HG03108 (cell line): ENCODE measurements around the gene TRPM3.

ENCODE experiments used
- ATAC-seq: cut with Tn5 transposase; IDR thresholded peaks from one replicate; pipeline ENCODE4 v1.9.1; 2021; ENCODE audit warnings: moderate library complexity; ENCODE audit not compliant: unreplicated experiment

The TRPM3 gene

DNA sequence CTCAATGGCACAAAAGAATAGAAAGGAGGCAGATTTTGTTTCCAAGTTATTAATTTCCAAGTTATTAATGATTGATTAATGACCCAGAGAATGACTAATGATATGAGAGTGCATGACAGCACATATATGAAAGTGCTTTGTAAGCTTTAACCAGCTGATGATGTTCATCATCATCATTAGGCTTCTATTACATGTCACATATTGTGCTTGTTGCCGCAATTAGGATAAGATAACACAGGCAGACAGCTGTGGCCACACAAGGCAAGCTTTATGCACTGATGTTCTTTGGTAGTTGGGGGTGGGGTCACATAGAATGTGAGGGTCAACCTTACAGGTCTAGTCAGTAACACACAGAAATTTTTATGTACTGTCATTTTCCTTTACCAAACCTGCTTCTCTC lies 219.7 kb downstream of the TRPM3 start:
- ATAC-seq: no peak

DNA sequence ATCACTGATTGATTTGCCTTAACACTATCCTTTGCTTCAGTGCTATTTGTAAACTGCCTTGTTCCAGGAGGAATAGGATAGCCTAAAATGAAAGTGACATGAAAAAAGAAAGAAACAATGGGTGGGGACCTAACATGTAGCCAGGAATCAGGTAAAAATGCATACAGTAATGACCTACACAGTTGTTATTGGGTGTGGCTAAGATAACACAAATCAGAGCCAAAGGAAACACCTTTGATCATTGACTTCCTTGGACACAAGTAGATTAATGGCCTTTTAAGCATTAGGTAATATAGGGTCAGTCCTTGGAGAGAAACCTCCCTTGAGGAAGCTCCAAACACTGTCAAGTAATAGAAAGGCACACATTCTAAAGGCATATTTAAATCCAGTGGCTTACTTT lies 220.4 kb downstream of the TRPM3 start:
- no peak for ATAC-seq

GRCh38 chr9:70893580-70894122 lies 227.8 kb downstream of the TRPM3 start:
- no peak for ATAC-seq

DNA sequence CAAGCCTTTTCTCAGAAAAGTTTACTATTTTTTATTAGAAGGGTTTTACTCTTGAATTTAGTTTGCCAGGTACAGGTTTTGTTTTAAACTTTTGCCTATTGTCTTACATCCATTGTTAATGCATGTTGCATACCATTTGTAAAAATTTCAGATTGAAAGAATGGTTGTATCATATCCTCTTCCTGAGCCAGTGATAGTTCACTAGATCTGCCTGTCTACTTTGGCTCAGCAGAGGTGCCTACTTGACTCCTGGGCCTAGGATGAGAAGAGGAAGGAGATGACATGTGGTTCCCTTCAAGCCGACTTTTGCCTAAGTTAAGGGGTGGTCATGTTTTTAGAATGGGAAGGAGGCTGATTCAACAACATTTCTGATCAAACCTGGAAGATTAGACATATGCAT lies 232.9 kb downstream of the TRPM3 start:
- ATAC-seq: no peak

GRCh38 chr9:70887826-70888225 lies 233.6 kb downstream of the TRPM3 start:
- ATAC-seq: no peak

GRCh38 chr9:70883963-70884793 lies 237.2 kb downstream of the TRPM3 start:
- ATAC-seq: no peak

DNA sequence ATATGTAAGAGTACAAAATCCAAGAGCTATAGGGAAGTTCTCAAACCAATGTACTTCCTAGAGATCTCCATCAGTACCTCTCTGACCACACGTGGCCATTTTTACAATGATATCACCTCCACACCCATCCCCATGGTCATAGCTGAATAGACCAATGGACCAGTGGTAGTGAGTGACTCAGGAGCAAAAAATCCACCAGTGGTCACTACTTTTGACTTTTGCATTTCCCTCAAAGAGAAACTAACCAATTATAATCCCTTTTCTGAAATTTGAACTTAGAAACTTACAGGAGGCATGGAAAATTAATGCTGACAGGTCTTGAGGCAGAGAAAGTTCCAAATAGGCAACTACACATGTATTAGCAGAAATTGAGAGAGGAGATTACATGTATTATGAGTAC lies 238.4 kb downstream of the TRPM3 start:
- no peak for ATAC-seq

DNA sequence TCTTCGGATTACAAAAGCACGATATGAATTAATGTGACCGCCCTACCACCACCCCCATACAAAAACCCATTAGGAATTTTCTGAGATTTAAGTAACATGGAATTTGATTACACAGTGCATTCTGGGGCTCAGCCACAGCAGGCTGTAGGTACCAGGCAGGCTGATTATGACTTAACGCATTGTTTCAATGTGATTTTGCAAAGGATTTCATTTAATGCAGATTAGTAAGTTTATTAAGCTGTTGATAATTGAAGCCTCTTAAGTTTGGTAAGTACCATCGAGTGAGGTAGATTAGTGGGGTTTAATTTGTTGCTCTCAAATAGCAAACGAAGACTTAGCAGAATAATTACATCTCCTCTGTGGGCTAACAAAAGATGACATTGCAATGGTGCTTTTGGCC lies 240.1 kb downstream of the TRPM3 start:
- no peak for ATAC-seq

DNA sequence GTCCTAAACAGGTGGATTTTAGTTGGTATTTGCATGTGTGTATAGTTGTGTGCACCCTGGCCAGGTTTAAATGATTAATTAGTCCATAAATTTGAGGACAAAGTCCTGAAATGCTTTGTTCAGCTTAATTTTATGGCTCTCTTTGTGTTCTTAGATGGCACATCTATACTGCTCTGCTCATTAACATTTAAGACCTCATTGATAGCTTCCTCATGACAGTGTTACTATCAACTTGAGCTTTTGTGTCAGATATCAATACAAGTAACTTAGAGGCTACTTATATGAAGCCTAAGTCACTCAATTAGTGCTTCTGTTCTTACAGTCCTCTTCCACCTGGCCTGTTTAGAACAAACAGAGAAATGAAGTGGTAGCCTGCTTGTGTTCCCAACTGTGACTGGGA lies 240.9 kb downstream of the TRPM3 start:
- ATAC-seq: no peak

DNA sequence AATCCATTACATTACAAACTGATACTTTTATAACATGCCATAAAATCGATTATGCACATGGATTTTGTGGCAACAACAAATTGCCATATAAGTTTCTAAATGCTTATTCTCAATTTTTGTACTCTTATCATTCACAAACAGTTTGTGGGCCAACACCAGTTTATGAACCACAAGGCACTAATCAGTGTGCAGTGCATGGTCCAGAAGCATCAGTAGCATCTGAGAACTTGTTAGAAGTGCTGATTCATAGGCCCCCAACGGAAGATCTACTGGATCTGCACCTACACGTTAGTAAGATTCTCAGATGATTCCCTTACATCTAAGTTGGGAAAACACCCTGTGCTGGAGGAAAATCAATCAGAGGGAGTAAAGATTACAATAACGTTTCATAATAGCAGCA lies 242.8 kb downstream of the TRPM3 start:
- no peak for ATAC-seq

GRCh38 chr9:70874451-70874850 lies 247.0 kb downstream of the TRPM3 start:
- ATAC-seq: no peak

DNA sequence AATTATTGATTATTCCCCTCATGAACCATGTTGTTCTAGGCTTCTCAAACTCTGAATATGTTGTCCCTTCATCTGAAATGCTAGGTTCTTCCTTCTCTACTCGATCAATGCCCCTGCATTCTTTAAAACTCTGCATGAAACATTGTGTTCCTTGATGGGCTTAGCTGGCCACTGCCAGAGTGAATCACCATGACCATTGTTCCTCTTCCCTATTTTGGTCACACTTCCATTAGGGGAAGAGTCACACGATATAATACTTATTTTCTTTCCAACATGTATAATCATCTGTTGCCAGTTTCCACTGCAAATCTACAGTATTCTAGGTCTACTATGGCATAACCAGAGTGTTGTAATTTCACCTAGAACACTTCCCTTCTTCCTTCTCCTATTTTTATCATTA lies 247.9 kb downstream of the TRPM3 start:
- ATAC-seq: no peak

- no peak for ATAC-seq
These were observed 252.5 kb downstream of the TRPM3 start for GRCh38 chr9:70868661-70869652.

- no peak for ATAC-seq
These were observed 253.4 kb downstream of the TRPM3 start for GRCh38 chr9:70868041-70868440.

DNA sequence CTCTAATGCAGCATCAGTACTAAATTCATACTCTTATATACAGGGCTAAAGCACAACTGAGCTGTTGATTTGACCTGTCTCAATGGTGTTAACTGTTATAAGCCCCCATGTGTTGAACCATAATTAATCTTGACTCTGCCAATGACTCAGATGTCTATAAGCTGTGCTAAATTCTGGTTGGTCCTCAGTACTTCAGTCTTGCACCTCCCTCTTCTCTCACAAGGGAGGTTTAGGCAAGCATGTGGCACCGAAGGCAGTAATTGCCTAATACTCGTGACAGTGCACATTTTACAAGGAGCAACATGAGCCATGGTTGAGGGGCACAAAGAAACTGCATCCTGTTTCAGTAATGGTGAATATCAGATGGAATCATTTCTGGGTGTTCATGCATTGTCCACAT lies 255.9 kb downstream of the TRPM3 start:
- ATAC-seq: no peak

GRCh38 chr9:70861797-70862196 lies 259.6 kb downstream of the TRPM3 start:
- ATAC-seq: no peak

DNA sequence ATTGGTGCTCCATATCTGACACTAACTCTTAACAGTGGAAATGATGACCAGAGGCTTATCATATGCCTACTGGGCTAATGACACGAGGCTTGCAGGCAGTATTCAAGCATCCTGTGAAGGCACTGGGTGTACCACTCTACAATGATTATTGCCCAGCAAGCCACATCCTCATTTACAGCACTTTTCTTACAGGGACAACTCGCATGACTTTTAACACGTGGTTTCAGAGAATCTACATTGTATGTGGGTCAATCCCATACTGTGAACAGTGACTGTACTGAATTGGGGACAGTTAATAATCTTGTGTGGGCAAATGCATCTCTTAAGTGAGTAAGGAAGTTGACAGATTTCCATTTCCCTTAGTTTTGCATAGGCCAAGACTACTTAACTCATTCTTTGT lies 260.0 kb downstream of the TRPM3 start:
- no peak for ATAC-seq

DNA sequence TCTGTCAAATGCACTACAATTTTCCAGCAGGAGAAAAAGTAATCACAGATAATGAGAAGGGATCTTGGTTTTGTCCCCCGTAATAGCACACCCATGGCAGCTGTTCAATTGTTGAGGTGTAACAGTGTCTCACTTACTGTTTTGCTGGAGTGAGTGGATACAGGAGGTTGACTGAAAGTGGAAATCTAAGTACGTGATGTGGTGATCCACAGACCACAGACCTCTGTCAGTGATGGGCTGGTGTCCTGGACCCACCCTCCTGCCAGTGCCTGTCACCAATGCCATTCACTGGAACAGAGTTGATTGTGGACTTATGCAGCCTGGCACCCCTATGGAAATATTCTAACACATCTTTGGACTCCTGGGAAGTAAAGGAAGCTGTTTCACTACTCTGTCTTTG lies 261.7 kb downstream of the TRPM3 start:
- no peak for ATAC-seq

GRCh38 chr9:70856411-70856810 lies 265.0 kb downstream of the TRPM3 start:
- no peak for ATAC-seq

DNA sequence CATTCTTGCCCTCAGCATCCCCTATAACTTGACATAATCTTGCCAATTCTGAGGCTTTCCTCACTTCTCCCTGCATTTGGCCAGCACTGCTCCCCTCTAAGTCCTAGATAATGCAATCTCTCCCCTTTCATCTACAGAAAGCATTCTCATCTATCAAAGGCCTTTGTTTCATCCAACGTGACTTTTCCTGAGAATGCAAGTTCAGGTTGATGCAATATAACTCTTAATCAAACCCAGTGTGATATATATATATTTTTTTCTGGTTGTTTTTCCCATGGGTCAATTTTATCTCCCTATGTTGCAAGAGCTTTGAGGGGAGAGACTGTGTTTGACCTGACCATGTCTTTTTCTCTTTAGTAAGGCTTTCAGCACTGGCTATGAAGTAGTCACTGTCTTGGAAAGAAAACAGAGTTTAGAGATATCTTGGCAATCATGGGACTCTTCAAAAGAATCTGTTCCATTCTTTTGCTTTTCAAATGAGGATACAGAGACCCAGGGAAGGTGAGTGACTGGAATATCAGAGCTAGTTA lies 268.6 kb downstream of the TRPM3 start:
- no peak for ATAC-seq

GRCh38 chr9:70840266-70840665 lies 281.2 kb downstream of the TRPM3 start:
- no peak for ATAC-seq
